ENCODE data around the gene MORF4L2. TPM values are rescaled to one million over a fixed set of nuclear protein-coding genes. Genes with fewer than 3 reads are reported as not detected.

The MORF4L2 gene
- total RNA-seq, 1 donor from 2014 or later: 419 TPM

GRCh38 chrX:103687696-103688201, 1.2 kb upstream of the MORF4L2 start:
- Mint-ChIP-seq H3K27me3 (no peaks in the 10 kb centered on the region), H3K4me1 (ENCODE audit: unreplicated experiment) (no peaks in the 10 kb centered on the region), H3K4me3 (no peak overlapping the region), H3K36me3 (peaks cover 12% of the 10 kb centered on the region), H3K9me3 (no peaks in the 10 kb centered on the region), H3K27ac (no peak overlapping the region)
- peak; percentile 79 for TF ChIP-seq CTCF (conservative IDR thresholded peaks at IDR 0.05)
- no peak for DNase-seq (ENCODE audit: extremely low spot score, unreplicated experiment)

DNA sequence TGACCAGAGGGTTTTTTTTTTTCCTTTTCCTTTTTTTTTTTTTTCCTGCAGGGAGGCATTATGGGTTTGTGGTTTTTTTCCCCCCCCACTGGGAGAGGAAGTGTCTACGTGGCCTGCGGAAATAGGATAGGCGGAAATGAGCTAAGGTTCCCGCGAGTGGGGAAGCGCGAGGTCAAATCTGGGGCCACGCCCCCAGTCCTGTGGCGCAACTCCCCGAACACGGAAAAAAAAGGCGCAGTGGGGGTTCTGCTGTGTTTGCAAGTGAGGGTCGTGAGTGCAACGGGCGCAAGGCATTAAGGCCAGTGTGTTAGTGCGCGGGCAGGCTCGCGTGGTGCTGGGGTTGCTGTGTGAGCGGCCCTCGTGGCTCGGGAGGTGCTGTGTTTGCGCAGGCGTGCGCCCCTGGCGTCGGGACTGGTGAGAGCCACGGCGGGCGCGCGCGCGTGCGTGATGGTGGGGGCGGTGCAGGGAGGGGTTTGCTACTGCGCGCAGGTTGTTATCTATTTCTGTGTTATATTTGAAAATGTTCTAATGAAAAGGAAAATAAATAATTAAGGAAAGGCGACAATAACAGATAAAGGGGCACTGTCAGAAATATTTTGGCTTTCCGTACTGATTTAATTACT, 685 bp upstream of the MORF4L2 start:
- TF ChIP-seq CTCF (conservative IDR thresholded peaks at IDR 0.05): peak; percentile 56
- Mint-ChIP-seq H3K27me3 (no peaks in the 10 kb centered on the region), H3K4me3 (no peak overlapping the region), H3K27ac (no peak overlapping the region), H3K9me3 (no peaks in the 10 kb centered on the region), H3K36me3 (peaks cover 12% of the 10 kb centered on the region), H3K4me1 (ENCODE audit: unreplicated experiment) (no peaks in the 10 kb centered on the region)
- peak; percentile 85 for DNase-seq (ENCODE audit: extremely low spot score, unreplicated experiment)

DNA sequence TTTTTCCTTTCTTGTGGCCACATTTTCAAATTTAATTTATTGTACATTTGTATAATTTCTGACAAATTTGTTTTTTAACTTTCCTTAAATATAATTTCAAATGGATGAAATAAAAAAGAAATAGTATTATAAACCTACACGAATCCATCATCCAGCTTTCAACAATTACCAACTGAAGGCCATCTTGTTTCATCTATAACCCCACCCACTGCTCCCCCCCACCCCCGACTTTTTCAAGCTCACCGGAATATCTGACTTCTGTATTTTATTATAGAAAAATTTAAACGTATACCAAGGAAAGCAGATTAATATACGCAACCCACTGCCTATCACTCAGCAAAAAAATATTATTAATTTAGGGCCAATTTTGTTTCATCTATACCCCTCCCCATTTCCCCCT, 1.1 kb downstream of the MORF4L2 start:
- no peak for DNase-seq (ENCODE audit: extremely low spot score, unreplicated experiment)
- no peaks in the 10 kb centered on the region for H3K9me3 Mint-ChIP-seq
- no peaks in the 10 kb centered on the region for H3K27me3 Mint-ChIP-seq
- peaks cover 15% of the 10 kb centered on the region for H3K36me3 Mint-ChIP-seq
- TF ChIP-seq CTCF (conservative IDR thresholded peaks at IDR 0.05): no peak
- no peak overlapping the region for H3K27ac Mint-ChIP-seq
- H3K4me1 Mint-ChIP-seq (ENCODE audit: unreplicated experiment): no peaks in the 10 kb centered on the region
- H3K4me3 Mint-ChIP-seq: peak overlapping the region; percentile 91

GRCh38 chrX:103681443-103681842, 5.1 kb downstream of the MORF4L2 start:
- no peaks in the 10 kb centered on the region for H3K4me1 Mint-ChIP-seq (ENCODE audit: unreplicated experiment)

GRCh38 chrX:103678199-103678993, 8.1 kb downstream of the MORF4L2 start:
- Mint-ChIP-seq H3K36me3 (peaks cover 13% of the 10 kb centered on the region), H3K27ac (no peak overlapping the region), H3K4me3 (no peak overlapping the region), H3K9me3 (no peaks in the 10 kb centered on the region), H3K4me1 (ENCODE audit: unreplicated experiment) (no peaks in the 10 kb centered on the region), H3K27me3 (no peaks in the 10 kb centered on the region)
- DNase-seq (ENCODE audit: extremely low spot score, unreplicated experiment): no peak
- no peak for TF ChIP-seq CTCF (conservative IDR thresholded peaks at IDR 0.05)

More at GRCh38 chrX:103681443-103681842, 5.1 kb downstream of the MORF4L2 start:
- no peak overlapping the region for H3K4me3 Mint-ChIP-seq
- no peaks in the 10 kb centered on the region for H3K27me3 Mint-ChIP-seq
- H3K36me3 Mint-ChIP-seq: peaks cover 25% of the 10 kb centered on the region
- no peak for DNase-seq (ENCODE audit: extremely low spot score, unreplicated experiment)
- H3K27ac Mint-ChIP-seq: no peak overlapping the region
- TF ChIP-seq CTCF (conservative IDR thresholded peaks at IDR 0.05): no peak
- H3K9me3 Mint-ChIP-seq: no peaks in the 10 kb centered on the region

All from type B pancreatic cell (in vitro differentiated cells).